K562 (cell line): ENCODE measurements around the gene SLC7A8. TPM values are rescaled to one million over a fixed set of nuclear protein-coding genes. Genes with fewer than 3 reads are reported as not detected.
A peak's percentile ranks its signal among the peaks of the same experiment; 100 is the strongest.

Source experiments
- ATAC-seq: fragments of 200-7000 bp; cut with Tn5 transposase; 3 replicates; pipeline ENCODE4 v1.9.1; 2020; ENCODE audit warnings: moderate library complexity
- BruUV-seq: library from RNA; stranded (reverse); fragments of 400-500 nt; replicated peaks from 2 replicates; lab custom pipeline; 2021; lab: Mats Ljungman, UMichigan
- CTCF ChIA-PET: fragments of 300-600 bp; formaldehyde crosslinking; extraction: SDS; loops from one replicate; lab custom pipeline; 2021; ENCODE audit warnings: low intra/inter-chr PET ratio; lab: Yijun Ruan, JAX
- POLR2A ChIA-PET: fragments of 300-600, 350-650 bp; sonication (Branson Sonifier 250); formaldehyde crosslinking; extraction: SDS; loops from one replicate; lab custom pipeline; 2021; ENCODE audit warnings: antibody characterized with exemption, inconsistent platforms; lab: Yijun Ruan, JAX
- DNase-seq, 4 experiments: peaks; one replicate each; pipeline versions ENCODE4 v3.0.0 to v3.0.0-alpha.2; 2011 to 2018; ENCODE audit warnings: low spot score in 3 of 4, mixed read lengths in 3 of 4; ENCODE audit errors: extremely low read depth in 1 of 4
- FAIRE-seq: peaks from 2 replicates; lab custom pipeline; 2011; peaks lifted over from hg19 to GRCh38; lab: Jason Lieb, UNC
- H2AFZ ChIP-seq: 2 replicates; pipeline ENCODE4 v1.6.0; 2011; ENCODE audit warnings: low read depth, low read length, control low read depth, inconsistent platforms
- H3K27ac ChIP-seq: fragments of 200-600 bp; 3 replicates; pipeline ENCODE4 v1.8.0; 2011; ENCODE audit warnings: low read depth, mild to moderate bottlenecking, control low read depth, inconsistent platforms, low read length, moderate library complexity, mixed read lengths; ENCODE audit errors: extremely low read depth
- H3K27me3 ChIP-seq, 2 experiments: fragments of 300-600 bp in 1 of 2; 2 replicates in 1 of 2; 3 replicates in 1 of 2; pipeline versions ENCODE4 v1.6.0 to v1.8.0; 2011; ENCODE audit warnings: inconsistent platforms in 2 of 2, low read length in 2 of 2, mild to moderate bottlenecking in 1 of 2, mixed read lengths in 1 of 2, moderate library complexity in 1 of 2; ENCODE audit not compliant: control insufficient read depth in 2 of 2, insufficient read depth in 2 of 2
- H3K36me3 ChIP-seq: fragments of 300-600 bp; 3 replicates; pipeline ENCODE4 v1.8.0; 2011; ENCODE audit warnings: mild to moderate bottlenecking, low read length, inconsistent platforms; ENCODE audit not compliant: control insufficient read depth, insufficient read depth
- H3K4me1 ChIP-seq, 2 experiments: fragments of 200-600 bp in 1 of 2; replicated peaks in 1 of 2; 2 replicates in 1 of 2; 3 replicates in 1 of 2; pipeline versions ENCODE4 v1.5.1 to v1.8.0; 2011; ENCODE audit warnings: inconsistent platforms in 2 of 2, low read length in 2 of 2, mild to moderate bottlenecking in 1 of 2, mixed read lengths in 1 of 2, moderate library complexity in 1 of 2; ENCODE audit not compliant: control insufficient read depth in 2 of 2, insufficient read depth in 2 of 2
- H3K4me2 ChIP-seq: 2 replicates; pipeline ENCODE4 v1.6.1; 2011; ENCODE audit warnings: low read length, control low read depth, inconsistent platforms, mixed read lengths; ENCODE audit not compliant: insufficient read depth
- H3K4me3 ChIP-seq: fragments of 200-600 bp; sonication (generic), shearing (Covaris generic); 2 replicates; pipeline ENCODE4 v1.5.1; 2016; ENCODE audit warnings: control low read depth, inconsistent platforms
- H3K79me2 ChIP-seq: fragments of 200-600 bp; 3 replicates; pipeline ENCODE4 v1.8.0; 2011; ENCODE audit warnings: low read length, inconsistent platforms; ENCODE audit not compliant: control insufficient read depth, insufficient read depth
- H3K9ac ChIP-seq, 2 experiments: 2 replicates each; pipeline versions ENCODE4 v1.6.0 to v1.6.1; 2011; ENCODE audit warnings: low read depth in 2 of 2, low read length in 2 of 2, control low read depth in 1 of 2, inconsistent platforms in 1 of 2, mild to moderate bottlenecking in 1 of 2, mixed read lengths in 1 of 2; ENCODE audit not compliant: insufficient read depth in 1 of 2
- H3K9me1 ChIP-seq: one replicate; pipeline ENCODE4 v1.6.0; 2011; ENCODE audit warnings: inconsistent platforms, mild to moderate bottlenecking, low read length, moderate library complexity; ENCODE audit not compliant: control insufficient read depth, insufficient read depth
- H3K9me3 ChIP-seq: replicated peaks from 2 replicates; pipeline ENCODE4 v1.5.1; 2011; ENCODE audit warnings: low read depth, low read length, inconsistent platforms; ENCODE audit not compliant: control insufficient read depth, insufficient read depth
- H4K20me1 ChIP-seq: replicated peaks from 2 replicates; pipeline ENCODE4 v1.6.1; 2011; ENCODE audit warnings: low read length, inconsistent platforms, mixed read lengths; ENCODE audit not compliant: control insufficient read depth, insufficient read depth
- ADNP ChIP-seq: fragments of 200-800 bp; sonication (Bioruptor generic); IDR thresholded peaks from 2 replicates; pipeline ENCODE4 v1.6.1; 2016; ENCODE audit warnings: missing genetic modification characterization, missing compliant biosample characterization
- FOSL1 ChIP-seq: fragments of 200-800 bp; sonication (Bioruptor generic); conservative IDR thresholded peaks from 2 replicates; pipeline ENCODE4 v1.6.1; 2016; ENCODE audit warnings: missing genetic modification characterization, missing compliant biosample characterization
- GATAD2B ChIP-seq: fragments of 450-650 bp; IDR thresholded peaks from 2 replicates; pipeline ENCODE4 v1.6.1; 2017; ENCODE audit warnings: mild to moderate bottlenecking, borderline replicate concordance
- STAG1 ChIP-seq: sonication (generic); formaldehyde crosslinking; IDR thresholded peaks from 2 replicates; pipeline ENCODE4 v1.5.0; 2020; ENCODE audit warnings: missing genetic modification reagents, borderline replicate concordance
- TFAM ChIP-seq: fragments of 250-450 bp; sonication (Bioruptor Pico); conservative IDR thresholded peaks from 2 replicates; pipeline ENCODE4 v1.5.0; 2021; ENCODE audit warnings: mild to moderate bottlenecking, moderate library complexity
- ZNF384 ChIP-seq: IDR thresholded peaks from 2 replicates; pipeline ENCODE4 v1.6.1; 2012; ENCODE audit warnings: low read depth, low read length, improper control_type of control experiment
- WGBS: fragments of 100-300 bp; shearing (Covaris generic); methylation state at CpG from one replicate; pipeline ENCODE4 v1.1.6; 2016; ENCODE audit warnings: low coverage, mixed read lengths; ENCODE audit not compliant: insufficient coverage; ENCODE audit errors: missing lambda C conversion rate; 5-methylcytosine and 5-hydroxymethylcytosine counted together
- in situ Hi-C: fragments of 300-500 bp; cut with MboI; formaldehyde crosslinking; loops from 4 replicates; pipeline ENCODE4 v1.15.0; 2018; ENCODE audit warnings: inconsistent platforms, mixed read lengths
- intact Hi-C: fragments of 100-400 bp; cut with micrococcal nuclease; formaldehyde crosslinking; loops from 2 replicates; pipeline ENCODE4 v1.14.2; 2022
- polyA plus RNA-seq, 8 experiments: library from polyadenylated mRNA; depleted of rRNA in 4 of 8; stranded (reverse) in 5 of 8; unstranded in 3 of 8; fragments of >200 nt; fragmentation: Nextera tagmentation in 2 of 8; fragmentation: Illumina TruSeq in 1 of 8; extraction: Ambion mirVana in 2 of 8; extraction: Trizol in 1 of 8; gene quantifications; 2 replicates each; pipeline versions ENCODE4 v1.2.1 to v1.2.3, GENCODE V29; 2011 to 2014; ENCODE audit warnings: inconsistent platforms in 1 of 8, missing spikeins in 1 of 8
- total RNA-seq, 7 experiments: library from RNA; depleted of rRNA in 6 of 7; stranded (reverse); fragments of >200 nt in 6 of 7; fragmentation: Illumina TruSeq in 2 of 7; extraction: Trizol in 2 of 7; gene quantifications; 2 replicates each; pipeline versions ENCODE4 v1.2.1 to v1.2.3, GENCODE V29; 2011 to 2021; ENCODE audit warnings: low replicate concordance in 1 of 7
- TF ChIP-seq, protein P1 (sequence below): fragments of 250-450 bp; sonication (Bioruptor Pico); IDR thresholded peaks from 2 replicates; pipeline ENCODE4 v1.5.0; 2021

SLC7A8 gene
- total and polyA plus RNA-seq, 9 of the 15 experiments (the other 6 are each of a cell fraction or from before 2014, with no cell fraction given), result 2.0 to 33.0 (median 6.0) TPM

DNA sequence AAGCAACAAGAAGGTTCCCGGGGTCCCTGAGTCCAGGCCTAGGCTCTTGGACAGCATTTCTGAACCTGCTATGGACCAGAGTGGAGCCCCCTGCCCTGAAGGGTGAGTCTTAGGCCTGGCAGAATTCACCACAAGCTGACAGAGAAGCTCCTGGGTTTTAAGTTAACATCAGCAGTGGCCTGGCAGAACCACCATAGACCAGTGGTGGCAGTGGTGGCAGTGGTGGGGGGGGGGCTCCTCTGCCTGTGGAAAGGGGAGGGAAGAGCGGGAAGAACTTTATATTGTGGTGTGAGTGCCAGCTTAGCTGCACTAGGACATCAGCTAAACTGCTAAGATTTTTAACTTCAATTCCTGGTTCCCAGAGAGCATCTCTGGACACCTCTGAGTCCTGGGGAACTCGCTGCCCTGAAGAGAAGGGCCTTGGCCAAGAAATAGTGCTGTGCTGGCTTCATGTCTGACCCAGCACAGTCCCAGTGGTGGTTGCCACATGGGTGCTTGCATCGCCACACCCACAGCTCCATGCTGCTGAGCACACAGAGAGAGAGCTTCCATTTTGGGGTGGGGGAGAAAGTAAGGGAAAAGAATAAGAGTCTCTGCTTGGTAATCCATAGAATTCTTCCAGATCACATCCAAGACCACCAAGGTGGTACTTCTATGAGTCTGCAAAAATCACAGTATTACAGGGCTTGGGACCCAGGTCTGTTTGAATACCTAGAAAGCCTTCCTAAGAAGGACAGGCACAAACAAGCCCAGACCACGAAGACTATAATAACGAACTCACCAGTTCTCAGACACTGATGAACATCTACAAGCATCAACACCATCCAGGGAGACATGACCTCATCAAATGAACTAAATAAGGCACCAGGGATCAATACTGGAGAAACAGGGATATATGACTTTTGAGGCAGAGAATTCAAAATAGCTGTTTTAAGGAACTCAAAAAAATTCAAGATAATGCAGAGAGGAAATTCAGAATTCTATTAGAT, 33.9 kb upstream of the SLC7A8 start:
- CTCF ChIA-PET, result no interaction called here
- DNase-seq (no peak), ATAC-seq (no peak), FAIRE-seq (no peak)
- H3K4me2 ChIP-seq, result no peak overlapping the region
- H3K27ac ChIP-seq, result no peak overlapping the region
- intact Hi-C loops, result no loop called here
- H3K9ac ChIP-seq, result no peak overlapping the region
- peak overlapping the region; percentile 34 for H2AFZ ChIP-seq
- H3K27me3 ChIP-seq, result no peaks in the 10 kb centered on the region
- H3K79me2 ChIP-seq, result no peaks in the 10 kb centered on the region
- POLR2A ChIA-PET, result interaction anchor here (1.0 to 1.4 kb wide), 2 partner anchors 16 to 22 kb away, joined by 3 to 5 read pairs; no protein-coding TSS in a partner anchor
- no peaks in the 10 kb centered on the region for H3K36me3 ChIP-seq
- no peaks in the 10 kb centered on the region for H3K4me1 ChIP-seq
- WGBS, result 34% methylated on average over 5 of the region's 6 CpGs
- H3K4me3 ChIP-seq, result no peak overlapping the region
- H3K9me1 ChIP-seq, result no peaks in the 10 kb centered on the region
- peaks cover 3% of the 10 kb centered on the region; the same call in 1 of the 2 replicates for H3K9me3 ChIP-seq
- TF ChIP-seq GATAD2B, result no peak
- TF ChIP-seq, protein P1, sequence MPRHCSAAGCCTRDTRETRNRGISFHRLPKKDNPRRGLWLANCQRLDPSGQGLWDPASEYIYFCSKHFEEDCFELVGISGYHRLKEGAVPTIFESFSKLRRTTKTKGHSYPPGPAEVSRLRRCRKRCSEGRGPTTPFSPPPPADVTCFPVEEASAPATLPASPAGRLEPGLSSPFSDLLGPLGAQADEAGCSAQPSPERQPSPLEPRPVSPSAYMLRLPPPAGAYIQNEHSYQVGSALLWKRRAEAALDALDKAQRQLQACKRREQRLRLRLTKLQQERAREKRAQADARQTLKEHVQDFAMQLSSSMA (CRISPR knock-in tag), result no peak
- TF ChIP-seq ADNP (tag), result no peak
- no peak for TF ChIP-seq FOSL1 (tag)
- TF ChIP-seq TFAM (CRISPR knock-in tag), result no peak
- TF ChIP-seq ZNF384, result no peak
- no peak for TF ChIP-seq STAG1 (CRISPR knock-in tag)
- in situ Hi-C loops, result no loop called here
- no peaks in the 10 kb centered on the region for H4K20me1 ChIP-seq
- no TSS peak for BruUV-seq
